ENCODE data around the gene DNPH1. TPM values are rescaled to one million over a fixed set of nuclear protein-coding genes. Genes with fewer than 3 reads are reported as not detected.

The DNPH1 gene
- total and polyA plus RNA-seq, 2 of the 8 experiments (the other 6 are each of a cell fraction or from before 2014, with no cell fraction given), result 33.9 to 134 TPM

DNA sequence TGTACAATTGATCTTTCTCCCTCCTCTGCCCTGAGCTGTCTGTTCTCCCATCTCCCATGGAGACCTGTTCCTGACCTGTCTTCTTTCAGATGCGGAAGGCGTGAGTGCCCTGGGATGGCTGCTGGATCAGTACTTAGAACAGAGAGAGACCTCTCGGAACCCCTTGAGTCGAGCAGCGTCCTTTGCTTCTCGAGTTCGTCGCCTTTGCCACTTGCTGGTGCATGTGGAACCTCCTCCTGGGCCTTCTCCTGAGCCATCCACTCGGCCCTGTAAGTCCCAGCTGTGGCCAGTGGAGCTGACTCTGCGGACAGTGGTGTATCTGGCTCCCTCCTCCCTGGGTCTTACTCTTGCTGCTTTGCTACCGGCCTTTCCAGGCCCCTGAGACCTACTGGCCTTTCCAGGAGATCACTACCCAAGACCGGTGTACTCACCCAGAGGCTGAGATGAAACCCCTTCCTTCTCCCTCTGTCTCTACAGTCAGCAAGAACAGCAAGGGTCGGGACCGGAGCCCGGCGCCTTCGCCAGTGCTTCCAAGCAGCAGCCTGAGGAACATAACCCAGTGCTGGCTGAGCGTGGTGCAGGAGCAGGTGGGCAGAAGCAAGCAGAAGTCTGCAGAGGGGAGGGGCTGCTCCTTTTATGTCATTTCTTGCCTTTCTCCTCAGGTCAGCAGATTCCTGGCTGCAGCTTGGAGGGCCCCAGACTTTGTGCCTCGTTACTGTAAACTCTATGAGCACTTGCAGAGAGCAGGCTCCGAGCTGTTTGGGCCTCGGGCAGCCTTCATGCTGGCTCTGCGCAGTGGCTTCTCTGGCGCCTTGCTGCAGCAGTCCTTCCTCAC is 24.8 kb downstream of the DNPH1 start (continued):
- TF ChIP-seq RXRA (IDR thresholded peaks at IDR 0.05; ENCODE audit: insufficient read depth, low read depth, low read length) (no peak), POU5F1 (IDR thresholded peaks at IDR 0.05; ENCODE audit: low read depth, low read length) (no peak), SIRT6 (IDR thresholded peaks at IDR 0.05; ENCODE audit: low read length) (no peak)
- TF ChIP-seq, protein P1, sequence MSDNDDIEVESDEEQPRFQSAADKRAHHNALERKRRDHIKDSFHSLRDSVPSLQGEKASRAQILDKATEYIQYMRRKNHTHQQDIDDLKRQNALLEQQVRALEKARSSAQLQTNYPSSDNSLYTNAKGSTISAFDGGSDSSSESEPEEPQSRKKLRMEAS (IDR thresholded peaks at IDR 0.05), result no peak
